ENCODE results near the gene NRROS.

GRCh38 chr3:196625331-196625730 is 14.2 kb upstream of the NRROS start:
- TF ChIP-seq CTCF (IDR thresholded peaks at IDR 0.05; ENCODE audit: low read depth, low read length) (no peak), POLR2A (IDR thresholded peaks at IDR 0.05; ENCODE audit: extremely low read depth, insufficient read length) (no peak)

All from NB4 (cell line).